Hepatocyte (in vitro differentiated cells): ENCODE measurements around the gene LSM12. TPM values are rescaled to one million over a fixed set of nuclear protein-coding genes. Genes with fewer than 3 reads are reported as not detected.

ENCODE experiments used
- DNase-seq: peaks from one replicate; pipeline ENCODE4 v3.0.0-alpha.2; 2016; ENCODE audit warnings: low spot score
- H2AFZ ChIP-seq: fragments of 200-600 bp; sonication (generic); 2 replicates; pipeline ENCODE4 v1.6.0; 2016; ENCODE audit warnings: antibody characterized with exemption, mild to moderate bottlenecking
- H3K27ac ChIP-seq: fragments of 200-600 bp; sonication (generic); 2 replicates; pipeline ENCODE4 v1.5.1; 2016; ENCODE audit warnings: mild to moderate bottlenecking
- H3K27me3 ChIP-seq: fragments of 200-600 bp; sonication (generic); 2 replicates; pipeline ENCODE4 v1.6.1; 2016
- H3K36me3 ChIP-seq: fragments of 200-600 bp; sonication (generic); replicated peaks from 2 replicates; pipeline ENCODE4 v1.5.1; 2016; ENCODE audit warnings: low read depth; ENCODE audit not compliant: insufficient read depth
- H3K4me1 ChIP-seq: fragments of 200-600 bp; sonication (generic); 2 replicates; pipeline ENCODE4 v1.5.1; 2016; ENCODE audit warnings: mild to moderate bottlenecking, moderate library complexity; ENCODE audit not compliant: insufficient read depth
- H3K4me2 ChIP-seq: fragments of 200-600 bp; sonication (generic); 2 replicates; pipeline ENCODE4 v1.6.0; 2016
- H3K4me3 ChIP-seq: fragments of 200-600 bp; sonication (generic); 2 replicates; pipeline ENCODE4 v1.5.1; 2016; ENCODE audit warnings: mild to moderate bottlenecking
- H3K79me2 ChIP-seq: fragments of 200-600 bp; sonication (generic); 2 replicates; pipeline ENCODE4 v1.6.0; 2017; ENCODE audit warnings: mild to moderate bottlenecking
- H3K9me2 ChIP-seq: fragments of 200-600 bp; sonication (generic); replicated peaks from 2 replicates; pipeline ENCODE4 v1.6.0; 2017; ENCODE audit warnings: mild to moderate bottlenecking; ENCODE audit not compliant: insufficient read depth
- H3K9me3 ChIP-seq: fragments of 200-600 bp; sonication (generic); 2 replicates; pipeline ENCODE4 v1.5.1; 2016; ENCODE audit warnings: low read depth, mild to moderate bottlenecking
- H4K20me1 ChIP-seq: fragments of 200-600 bp; sonication (generic); 2 replicates; pipeline ENCODE4 v1.6.0; 2016; ENCODE audit warnings: mild to moderate bottlenecking; ENCODE audit not compliant: insufficient read depth, poor library complexity, severe bottlenecking
- CTCF ChIP-seq: fragments of 200-600 bp; sonication (generic); IDR thresholded peaks from 2 replicates; pipeline ENCODE4 v1.5.1; 2016; ENCODE audit warnings: antibody characterized with exemption, mild to moderate bottlenecking; ENCODE audit not compliant: poor library complexity
- EZH2 ChIP-seq: fragments of 200-600 bp; sonication (generic); IDR thresholded peaks from 2 replicates; pipeline ENCODE4 v1.6.1; 2016; ENCODE audit warnings: antibody characterized with exemption, mild to moderate bottlenecking, borderline replicate concordance
- EZH2phosphoT487 ChIP-seq: fragments of 200-600 bp; sonication (generic); IDR thresholded peaks from one replicate; pipeline ENCODE4 v1.6.1; 2018; ENCODE audit warnings: antibody characterized with exemption, mild to moderate bottlenecking, low read depth, moderate library complexity; ENCODE audit not compliant: unreplicated experiment, severe bottlenecking
- WGBS: methylation state at CpG from one replicate; pipeline ENCODE4 v1.1.6; 2016; ENCODE audit warnings: low lambda C conversion rate; ENCODE audit errors: missing lambda C conversion rate; 5-methylcytosine and 5-hydroxymethylcytosine counted together
- polyA plus RNA-seq: library from polyadenylated mRNA; unstranded; fragments of >200 nt; fragmentation: Nextera tagmentation; extraction: Ambion mirVana; gene quantifications from 2 replicates; pipeline ENCODE4 v1.2.1, GENCODE V29; 2016
- total RNA-seq: library from RNA; depleted of rRNA; stranded (reverse); fragments of >200 nt; gene quantifications from 2 replicates; pipeline ENCODE4 v1.2.3, GENCODE V29; 2014

LSM12 gene
- total and polyA plus RNA-seq, 2 experiments from 2014 or later, result 40.4 to 44.5 TPM

GRCh38 chr17:44088254-44088653 is 21.8 kb upstream of the LSM12 start:
- peaks cover 11% of the 10 kb centered on the region for H3K4me1 ChIP-seq
- no peak overlapping the region for H2AFZ ChIP-seq
- no peak for TF ChIP-seq CTCF
- TF ChIP-seq EZH2phosphoT487, result no peak
- TF ChIP-seq EZH2, result no peak
- DNase-seq, result no peak
- H3K79me2 ChIP-seq, result no peaks in the 10 kb centered on the region
- H3K4me3 ChIP-seq, result no peak overlapping the region
- no peaks in the 10 kb centered on the region for H3K9me2 ChIP-seq
- 92% methylated on average over 10 of the region's 16 CpGs for WGBS
- no peak overlapping the region for H3K27ac ChIP-seq
- no peaks in the 10 kb centered on the region for H3K27me3 ChIP-seq
- H4K20me1 ChIP-seq, result no peaks in the 10 kb centered on the region
- H3K36me3 ChIP-seq, result no peaks in the 10 kb centered on the region
- H3K9me3 ChIP-seq, result no peaks in the 10 kb centered on the region
- H3K4me2 ChIP-seq, result no peak overlapping the region

- no peak overlapping the region for H2AFZ ChIP-seq
- WGBS, result 43% methylated on average over 7 of the region's 8 CpGs
These were observed 20.8 kb upstream of the LSM12 start for GRCh38 chr17:44087319-44087718.

GRCh38 chr17:44086364-44087311 is 20.2 kb upstream of the LSM12 start:
- H3K79me2 ChIP-seq, result no peaks in the 10 kb centered on the region
- H3K27me3 ChIP-seq, result no peaks in the 10 kb centered on the region
- H3K4me2 ChIP-seq, result peak overlapping the region; percentile 51
- no peaks in the 10 kb centered on the region for H3K36me3 ChIP-seq
- peak overlapping the region; percentile 87 for H3K27ac ChIP-seq
- H3K4me3 ChIP-seq, result no peak overlapping the region
- peak; percentile 92 for DNase-seq
- no peak overlapping the region for H2AFZ ChIP-seq
- peaks cover 11% of the 10 kb centered on the region for H3K4me1 ChIP-seq
- H4K20me1 ChIP-seq, result no peaks in the 10 kb centered on the region
- 82% methylated on average over 9 of the region's 23 CpGs for WGBS
- no peaks in the 10 kb centered on the region for H3K9me3 ChIP-seq
- TF ChIP-seq EZH2, result no peak
- no peak for TF ChIP-seq EZH2phosphoT487
- TF ChIP-seq CTCF, result no peak
- no peaks in the 10 kb centered on the region for H3K9me2 ChIP-seq

More at GRCh38 chr17:44087319-44087718, 20.8 kb upstream of the LSM12 start:
- peak overlapping the region; percentile 79 for H3K27ac ChIP-seq
- H4K20me1 ChIP-seq, result no peaks in the 10 kb centered on the region
- peak overlapping the region; percentile 51 for H3K4me2 ChIP-seq
- H3K79me2 ChIP-seq, result no peaks in the 10 kb centered on the region
- H3K4me3 ChIP-seq, result no peak overlapping the region
- H3K27me3 ChIP-seq, result no peaks in the 10 kb centered on the region
- H3K36me3 ChIP-seq, result no peaks in the 10 kb centered on the region
- TF ChIP-seq EZH2phosphoT487 (no peak), CTCF (no peak), EZH2 (no peak)
- H3K4me1 ChIP-seq, result peaks cover 11% of the 10 kb centered on the region
- H3K9me3 ChIP-seq, result no peaks in the 10 kb centered on the region
- no peak for DNase-seq
- no peaks in the 10 kb centered on the region for H3K9me2 ChIP-seq
